GM19240 (cell line): ENCODE measurements around the gene DRAXIN.

Experiments used
- DNase-seq: peaks from one replicate; pipeline ENCODE4 v3.0.0; 2011; ENCODE audit warnings: low spot score; ENCODE audit not compliant: insufficient read length

Gene DRAXIN

GRCh38 chr1:11708554-11709350 is 17.2 kb downstream of the DRAXIN start:
- DNase-seq: no peak

GRCh38 chr1:11711490-11711889 is 20.0 kb downstream of the DRAXIN start:
- DNase-seq: no peak

- DNase-seq: no peak
Measured at GRCh38 chr1:11712285-11712684, 20.8 kb downstream of the DRAXIN start.

- no peak for DNase-seq
Measured at GRCh38 chr1:11713095-11713494, 21.6 kb downstream of the DRAXIN start.

GRCh38 chr1:11714831-11715575 is 23.5 kb downstream of the DRAXIN start:
- DNase-seq: no peak

- DNase-seq: peak; percentile 69
Measured at GRCh38 chr1:11719313-11720032, 28.0 kb downstream of the DRAXIN start.

- no peak for DNase-seq
Measured at GRCh38 chr1:11720033-11720376, 28.5 kb downstream of the DRAXIN start.

- DNase-seq: no peak
Measured at GRCh38 chr1:11720525-11720924, 29.0 kb downstream of the DRAXIN start.

GRCh38 chr1:11721311-11721710 is 29.8 kb downstream of the DRAXIN start:
- no peak for DNase-seq

GRCh38 chr1:11722538-11722937 is 31.0 kb downstream of the DRAXIN start:
- no peak for DNase-seq

GRCh38 chr1:11725616-11726015 is 34.1 kb downstream of the DRAXIN start:
- DNase-seq: no peak

GRCh38 chr1:11727119-11727518 is 35.6 kb downstream of the DRAXIN start:
- no peak for DNase-seq

- no peak for DNase-seq
Measured at GRCh38 chr1:11728126-11728806, 36.8 kb downstream of the DRAXIN start.

GRCh38 chr1:11729155-11729497 is 37.6 kb downstream of the DRAXIN start:
- no peak for DNase-seq

- DNase-seq: no peak
Measured at GRCh38 chr1:11729498-11730428, 38.3 kb downstream of the DRAXIN start.

GRCh38 chr1:11730429-11730891 is 39.0 kb downstream of the DRAXIN start:
- DNase-seq: no peak

- DNase-seq: no peak
Measured at GRCh38 chr1:11731691-11732283, 40.3 kb downstream of the DRAXIN start.

GRCh38 chr1:11733306-11733705 is 41.8 kb downstream of the DRAXIN start:
- DNase-seq: no peak

- no peak for DNase-seq
Measured at GRCh38 chr1:11735531-11735853, 44.0 kb downstream of the DRAXIN start.
